HG03135 (cell line): ENCODE measurements around the gene TIMM22.
"Not testable (repeated sequence)": the region's sequence is repeated elsewhere in the genome, so short reads cannot be mapped to it uniquely, and the experiment has no call there.

Experiments used
- ATAC-seq: cut with Tn5 transposase; IDR thresholded peaks from one replicate; pipeline ENCODE4 v1.9.1; 2021; ENCODE audit warnings: mild to moderate bottlenecking, moderate library complexity; ENCODE audit not compliant: unreplicated experiment

The TIMM22 gene

GRCh38 chr17:996554-997344 lies at the start of gene TIMM22:
Gene TIMM22 (plus strand): TSS chr17:997129. CDS start chr17:997143, 14 bp downstream.
- ATAC-seq, result peak; percentile 91

- ATAC-seq, result no peak
Measured at GRCh38 chr17:948284-948852, 48.6 kb upstream of the TIMM22 start.

- no peak for ATAC-seq
Measured at GRCh38 chr17:949623-950303, 47.2 kb upstream of the TIMM22 start.

GRCh38 chr17:951325-952132 lies 45.4 kb upstream of the TIMM22 start:
- no peak for ATAC-seq

GRCh38 chr17:952592-952991 lies 44.3 kb upstream of the TIMM22 start:
- ATAC-seq, result not testable (repeated sequence)

- ATAC-seq, result no peak
Measured at GRCh38 chr17:953767-954166, 43.2 kb upstream of the TIMM22 start.

GRCh38 chr17:954431-955164 lies 42.3 kb upstream of the TIMM22 start:
- no peak for ATAC-seq

- no peak for ATAC-seq
Measured at GRCh38 chr17:956905-957304, 40.0 kb upstream of the TIMM22 start.

GRCh38 chr17:957856-958421 lies 39.0 kb upstream of the TIMM22 start:
- no peak for ATAC-seq

- ATAC-seq, result no peak
Measured at GRCh38 chr17:958712-959451, 38.0 kb upstream of the TIMM22 start.

- no peak for ATAC-seq
Measured at GRCh38 chr17:962166-962565, 34.8 kb upstream of the TIMM22 start.

GRCh38 chr17:962670-963069 lies 34.3 kb upstream of the TIMM22 start:
- ATAC-seq, result no peak

- ATAC-seq, result no peak
Measured at GRCh38 chr17:964876-965275, 32.1 kb upstream of the TIMM22 start.

- ATAC-seq, result no peak
Measured at GRCh38 chr17:965311-965989, 31.5 kb upstream of the TIMM22 start.

GRCh38 chr17:967122-967521 lies 29.8 kb upstream of the TIMM22 start:
- no peak for ATAC-seq

- ATAC-seq, result no peak
Measured at GRCh38 chr17:968812-969730, 27.9 kb upstream of the TIMM22 start.

GRCh38 chr17:969811-970355 lies 27.0 kb upstream of the TIMM22 start:
- ATAC-seq, result no peak

- no peak for ATAC-seq
Measured at GRCh38 chr17:970364-970763, 26.6 kb upstream of the TIMM22 start.
